B cell (primary cell): ENCODE measurements around the gene MAP3K9. TPM values are rescaled to one million over a fixed set of nuclear protein-coding genes. Genes with fewer than 3 reads are reported as not detected.
A peak's percentile ranks its signal among the peaks of the same experiment; 100 is the strongest.

Source experiments
- ATAC-seq: fragments of 200-7000 bp; cut with Tn5 transposase; one replicate; pipeline ENCODE4 v1.10.0; 2021; ENCODE audit warnings: low read depth, mild to moderate bottlenecking, moderate number of reproducible peaks, moderate library complexity
- CTCF ChIA-PET: fragments of 350-600 bp; sonication (Branson Sonifier 250); formaldehyde crosslinking; loops from one replicate; lab custom pipeline; 2021; ENCODE audit warnings: antibody characterized with exemption, inconsistent platforms; lab: Charles Lee
- POLR2A ChIA-PET: fragments of 350-600 bp; sonication (Branson Sonifier 250); formaldehyde crosslinking; loops from one replicate; lab custom pipeline; 2021; ENCODE audit warnings: antibody characterized with exemption; lab: Charles Lee
- DNase-seq: peaks from one replicate; pipeline ENCODE4 v3.0.0; 2013
- H2AFZ ChIP-seq: 2 replicates; pipeline ENCODE4 v1.6.1; 2012; ENCODE audit warnings: mild to moderate bottlenecking, low read depth, low read length; ENCODE audit not compliant: insufficient read depth, poor library complexity, severe bottlenecking
- H3K27ac ChIP-seq, 2 donors: 1 replicate in 1 of 2; 2 replicates in 1 of 2; pipeline ENCODE4 v1.5.1; 2012 to 2013; ENCODE audit warnings: low read length in 2 of 2, mild to moderate bottlenecking in 2 of 2, moderate library complexity in 1 of 2
- H3K27me3 ChIP-seq, 4 experiments: fragments of 200-600 bp in 1 of 4; sonication (generic) in 1 of 4; replicated peaks in 1 of 4; 1 replicate in 2 of 4; 2 replicates in 2 of 4; pipeline versions ENCODE4 v1.6.1 to v1.7.0; 2013 to 2016; ENCODE audit warnings: low read length in 3 of 4, mild to moderate bottlenecking in 2 of 4, mixed read lengths in 1 of 4, moderate library complexity in 1 of 4; ENCODE audit not compliant: insufficient read depth in 4 of 4, control insufficient read depth in 3 of 4; ENCODE audit errors: control extremely low read depth in 1 of 4
- H3K36me3 ChIP-seq, 2 experiments: replicated peaks in 1 of 2; 1 replicate in 1 of 2; 2 replicates in 1 of 2; pipeline versions ENCODE4 v1.6.1 to v1.7.1; 2013; ENCODE audit warnings: low read length in 1 of 2; ENCODE audit not compliant: insufficient read depth in 2 of 2, control insufficient read depth in 1 of 2; ENCODE audit errors: control extremely low read depth in 1 of 2, extremely low read depth in 1 of 2
- H3K4me1 ChIP-seq, 2 donors: fragments of 200-600 bp in 1 of 2; sonication (generic) in 1 of 2; 1 replicate in 1 of 2; 2 replicates in 1 of 2; pipeline versions ENCODE4 v1.5.1 to v1.6.1; 2013 to 2017; ENCODE audit warnings: low read length in 2 of 2; ENCODE audit not compliant: control insufficient read depth in 2 of 2, insufficient read depth in 2 of 2
- H3K4me2 ChIP-seq: replicated peaks from 2 replicates; pipeline ENCODE3; 2012; ENCODE audit warnings: mild to moderate bottlenecking, low read depth, low read length; ENCODE audit not compliant: poor library complexity, severe bottlenecking
- H3K4me3 ChIP-seq, 5 experiments: fragments of 200-600 bp in 1 of 5; sonication (generic) in 1 of 5; 1 replicate in 3 of 5; 2 replicates in 2 of 5; pipeline versions ENCODE4 v1.5.1 to v1.7.0; 2011 to 2016; ENCODE audit warnings: low read length in 4 of 5, mild to moderate bottlenecking in 4 of 5, low read depth in 2 of 5, control low read depth in 1 of 5, moderate library complexity in 1 of 5; ENCODE audit not compliant: insufficient read depth in 1 of 5; ENCODE audit errors: control extremely low read depth in 1 of 5, extremely low read depth in 1 of 5
- H3K79me2 ChIP-seq: fragments of 200-600 bp; sonication (generic); one replicate; pipeline ENCODE4 v1.6.0; 2016; ENCODE audit warnings: low read length; ENCODE audit not compliant: control insufficient read depth, insufficient read depth
- H3K9ac ChIP-seq: fragments of 200-600 bp; sonication (generic); 2 replicates; pipeline ENCODE4 v1.6.1; 2017; ENCODE audit warnings: mild to moderate bottlenecking, low read length, moderate library complexity
- H3K9me3 ChIP-seq, 3 donors: one replicate each; pipeline versions ENCODE4 v1.6.1 to v1.7.1; 2013; ENCODE audit warnings: low read length in 2 of 3; ENCODE audit not compliant: control insufficient read depth in 2 of 3, insufficient read depth in 1 of 3; ENCODE audit errors: control extremely low read depth in 1 of 3
- H4K20me1 ChIP-seq: 2 replicates; pipeline ENCODE4 v1.6.0; 2012; ENCODE audit warnings: mild to moderate bottlenecking, low read length; ENCODE audit not compliant: insufficient read depth, control insufficient read depth, poor library complexity, severe bottlenecking
- H3K27ac Mint-ChIP-seq: one replicate; pipeline ENCODE4 v1.8.0; 2021; ENCODE audit warnings: mixed read lengths
- H3K27me3 Mint-ChIP-seq: one replicate; pipeline ENCODE4 v1.8.0; 2021; ENCODE audit warnings: mixed read lengths
- H3K4me1 Mint-ChIP-seq: one replicate; pipeline ENCODE4 v1.8.0; 2021; ENCODE audit warnings: mixed read lengths
- H3K4me3 Mint-ChIP-seq: one replicate; pipeline ENCODE4 v1.8.0; 2021; ENCODE audit warnings: mixed read lengths
- H3K9me3 Mint-ChIP-seq: one replicate; pipeline ENCODE4 v1.8.0; 2022; ENCODE audit warnings: mixed read lengths; ENCODE audit not compliant: insufficient read depth
- EZH2 ChIP-seq: IDR thresholded peaks from 2 replicates; pipeline ENCODE4 v1.6.1; 2012; ENCODE audit warnings: borderline replicate concordance, low read depth, mild to moderate bottlenecking, moderate library complexity, low read length; ENCODE audit not compliant: insufficient read depth, poor library complexity, severe bottlenecking
- WGBS: methylation state at CpG from one replicate; pipeline ENCODE4 v1.1.5; 2013; ENCODE audit warnings: missing lambda C conversion rate; ENCODE audit not compliant: insufficient coverage; 5-methylcytosine and 5-hydroxymethylcytosine counted together
- intact Hi-C: fragments of 100-400 bp; cut with micrococcal nuclease; formaldehyde crosslinking; loops from one replicate; pipeline ENCODE4 v1.10.0; 2022
- polyA plus RNA-seq: library from polyadenylated mRNA; depleted of rRNA; stranded (reverse); fragments of >200 nt; gene quantifications from 2 replicates; pipeline ENCODE4 v1.2.3, GENCODE V29; 2012
- total RNA-seq, 2 donors: library from RNA; stranded (reverse); fragments of 120-200 nt in 1 of 2; gene quantifications; 1 replicate in 1 of 2; 2 replicates in 1 of 2; pipeline versions ENCODE4 v1.2.3 to v1.2.4, GENCODE V29; 2013 to 2022
- TF ChIP-seq, protein P1 (sequence below): fragments of 200-600 bp; IDR thresholded peaks from one replicate; pipeline ENCODE4 v1.8.0; 2022; ENCODE audit warnings: antibody characterized with exemption, mild to moderate bottlenecking

MAP3K9 gene
- total and polyA plus RNA-seq, 2 donors (not counting 1 experiment from before 2014, with no cell fraction given), result 4.7 to 20.2 TPM

DNA sequence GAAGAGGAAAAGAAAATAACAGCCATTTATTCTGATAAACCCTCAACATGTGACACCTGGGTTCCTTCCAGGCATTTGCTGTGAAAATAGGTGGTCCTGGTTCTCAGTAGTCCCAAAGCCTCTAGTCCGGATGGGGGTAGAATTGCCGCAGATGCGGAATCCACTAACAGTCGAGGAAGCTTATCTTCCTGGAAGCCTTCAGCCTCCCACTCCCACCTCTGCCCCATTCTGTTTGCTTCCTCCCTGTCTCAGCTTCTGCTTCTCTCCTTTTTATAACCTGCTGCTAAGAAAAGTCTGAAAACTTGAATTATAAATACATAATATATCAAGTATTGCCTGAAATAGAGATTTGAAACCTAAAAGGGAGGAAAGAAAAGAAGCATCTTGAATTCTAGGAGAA, 14.0 kb upstream of the MAP3K9 start:
- intact Hi-C loops, result no loop called here
- H3K27me3 Mint-ChIP-seq, result peaks cover 39% of the 10 kb centered on the region
- H3K4me2 ChIP-seq, result peak overlapping the region; percentile 99
- H3K79me2 ChIP-seq, result no peaks in the 10 kb centered on the region
- H3K4me3 ChIP-seq, result peak overlapping the region in 1 of 5 experiments; percentile 61
- ChIA-PET CTCF (interaction anchor here (0.7 to 0.8 kb wide), 2 partner anchors 84 to 1119 kb away, joined by 3 read pairs; partner anchors contain the start of gene PCNX1), POLR2A (no interaction called here)
- H3K9ac ChIP-seq, result no peak overlapping the region
- DNase-seq, result no peak
- ATAC-seq, result no peak
- no peaks in the 10 kb centered on the region for H3K9me3 ChIP-seq
- no peak overlapping the region for H3K27ac Mint-ChIP-seq
- peaks cover 17 to 19% of the 10 kb centered on the region in 2 donors for H3K4me1 ChIP-seq
- peak overlapping the region; percentile 90 for H2AFZ ChIP-seq
- no peaks in the 10 kb centered on the region for H4K20me1 ChIP-seq
- no peaks in the 10 kb centered on the region for H3K9me3 Mint-ChIP-seq
- no peak overlapping the region for H3K27ac ChIP-seq
- peaks cover 0 to 49% (median 30%) of the 10 kb centered on the region in 4 experiments for H3K27me3 ChIP-seq
- peak overlapping the region; percentile 79 for H3K4me3 Mint-ChIP-seq
- H3K4me1 Mint-ChIP-seq, result peaks cover 9% of the 10 kb centered on the region
- no peaks in the 10 kb centered on the region for H3K36me3 ChIP-seq
- no peak for TF ChIP-seq EZH2
- TF ChIP-seq, protein P1, sequence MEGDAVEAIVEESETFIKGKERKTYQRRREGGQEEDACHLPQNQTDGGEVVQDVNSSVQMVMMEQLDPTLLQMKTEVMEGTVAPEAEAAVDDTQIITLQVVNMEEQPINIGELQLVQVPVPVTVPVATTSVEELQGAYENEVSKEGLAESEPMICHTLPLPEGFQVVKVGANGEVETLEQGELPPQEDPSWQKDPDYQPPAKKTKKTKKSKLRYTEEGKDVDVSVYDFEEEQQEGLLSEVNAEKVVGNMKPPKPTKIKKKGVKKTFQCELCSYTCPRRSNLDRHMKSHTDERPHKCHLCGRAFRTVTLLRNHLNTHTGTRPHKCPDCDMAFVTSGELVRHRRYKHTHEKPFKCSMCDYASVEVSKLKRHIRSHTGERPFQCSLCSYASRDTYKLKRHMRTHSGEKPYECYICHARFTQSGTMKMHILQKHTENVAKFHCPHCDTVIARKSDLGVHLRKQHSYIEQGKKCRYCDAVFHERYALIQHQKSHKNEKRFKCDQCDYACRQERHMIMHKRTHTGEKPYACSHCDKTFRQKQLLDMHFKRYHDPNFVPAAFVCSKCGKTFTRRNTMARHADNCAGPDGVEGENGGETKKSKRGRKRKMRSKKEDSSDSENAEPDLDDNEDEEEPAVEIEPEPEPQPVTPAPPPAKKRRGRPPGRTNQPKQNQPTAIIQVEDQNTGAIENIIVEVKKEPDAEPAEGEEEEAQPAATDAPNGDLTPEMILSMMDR, result no peak
- 83% methylated on average over 3 of the region's 4 CpGs for WGBS

DNA sequence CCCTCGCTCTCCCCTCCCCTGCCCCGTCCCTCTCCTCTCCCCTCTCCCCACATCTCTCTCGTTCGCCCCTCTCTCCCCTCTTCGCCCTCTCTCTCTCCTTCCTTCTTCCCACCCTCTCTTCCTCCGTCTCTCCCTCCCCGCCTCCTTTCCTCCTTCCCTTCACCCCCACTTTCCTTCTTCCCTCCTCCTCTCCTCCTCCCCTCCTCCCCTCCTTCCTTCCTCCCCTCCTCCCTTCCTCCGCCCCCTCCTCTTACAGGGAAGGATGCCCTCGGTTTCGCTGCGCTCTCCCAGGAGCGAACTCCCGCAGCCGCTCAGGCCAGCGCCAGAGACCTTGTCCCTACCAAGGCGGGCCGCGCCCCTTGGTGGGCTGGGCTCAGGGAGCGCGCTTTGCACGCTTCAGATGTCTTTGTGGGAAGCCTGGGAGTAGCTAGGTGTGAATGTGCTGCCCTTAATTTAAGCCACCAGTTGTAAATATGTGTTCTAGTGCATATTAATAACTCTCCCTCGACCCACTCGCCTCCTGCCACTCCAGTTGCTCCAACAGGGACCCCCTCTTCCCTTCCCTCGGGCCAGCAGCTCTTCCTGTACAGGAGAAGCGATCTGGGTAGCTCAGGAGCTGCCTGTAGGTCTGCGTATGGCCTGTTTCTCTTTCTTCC, 13.3 kb upstream of the MAP3K9 start:
- ChIA-PET CTCF (interaction anchor here (0.8 to 5.9 kb wide), 7 partner anchors 13 to 161 kb away, joined by 3 to 42 read pairs (median 5); partner anchors contain the start of genes MAP3K9 and PCNX1), POLR2A (no interaction called here)
- Histone ChIP-seq H2AFZ (peak overlapping the region; percentile 90), H3K79me2 (no peaks in the 10 kb centered on the region), H3K9me3 (no peaks in the 10 kb centered on the region), H3K27ac (peak overlapping the region in 1 of 2 donors; percentile 19), H3K4me1 (peaks cover 19 to 23% of the 10 kb centered on the region in 2 donors), H4K20me1 (no peaks in the 10 kb centered on the region), H3K36me3 (no peaks in the 10 kb centered on the region), H3K4me2 (peak overlapping the region; percentile 99), H3K9ac (peak overlapping the region; percentile 81), H3K27me3 (peaks cover 0 to 49% (median 30%) of the 10 kb centered on the region in 4 experiments), H3K4me3 (peak overlapping the region in 4 of 5 experiments; percentile 54 to 72 (median 65))
- ATAC-seq (no peak), DNase-seq (peak; percentile 18)
- TF ChIP-seq, protein P1, result no peak
- TF ChIP-seq EZH2, result no peak
- peaks cover 42% of the 10 kb centered on the region for H3K27me3 Mint-ChIP-seq
- H3K9me3 Mint-ChIP-seq, result no peaks in the 10 kb centered on the region
- peaks cover 13% of the 10 kb centered on the region for H3K4me1 Mint-ChIP-seq
- 6% methylated on average over 18 of the region's 26 CpGs for WGBS
- intact Hi-C loops, result no loop called here
- H3K27ac Mint-ChIP-seq, result no peak overlapping the region
- peak overlapping the region; percentile 79 for H3K4me3 Mint-ChIP-seq
